NOMO-1 treated with dmso at 0.1 percent for 144 hours (cell line): Measurements from ENCODE around the gene SENP2.
A peak's percentile ranks its signal among the peaks of the same experiment; 100 is the strongest.
"Not testable (repeated sequence)": the region's sequence is repeated elsewhere in the genome, so short reads cannot be mapped to it uniquely, and the experiment has no call there.

Experiments
- DNase-seq: peaks from one replicate; lab custom pipeline; 2025; ENCODE audit not compliant: unreplicated experiment; lab: John Stamatoyannopoulos, UW

The SENP2 gene

DNA sequence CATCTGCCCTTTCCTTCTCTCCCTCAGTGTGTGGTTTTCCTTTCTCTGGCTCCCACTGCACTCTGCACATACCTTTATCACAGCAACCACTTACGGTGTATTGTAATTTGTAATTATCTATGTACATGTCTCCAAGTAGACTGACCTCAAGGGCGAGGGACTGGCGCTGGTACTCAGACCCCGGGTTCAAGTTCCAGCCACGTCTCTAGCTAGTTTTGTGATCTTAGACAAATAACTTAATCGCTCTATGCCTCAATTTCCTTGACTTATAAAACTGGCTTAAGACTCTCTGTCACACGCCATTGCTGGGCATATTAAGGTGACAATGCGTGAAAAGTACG is 607 bp upstream of the SENP2 start:
- DNase-seq: no peak

DNA sequence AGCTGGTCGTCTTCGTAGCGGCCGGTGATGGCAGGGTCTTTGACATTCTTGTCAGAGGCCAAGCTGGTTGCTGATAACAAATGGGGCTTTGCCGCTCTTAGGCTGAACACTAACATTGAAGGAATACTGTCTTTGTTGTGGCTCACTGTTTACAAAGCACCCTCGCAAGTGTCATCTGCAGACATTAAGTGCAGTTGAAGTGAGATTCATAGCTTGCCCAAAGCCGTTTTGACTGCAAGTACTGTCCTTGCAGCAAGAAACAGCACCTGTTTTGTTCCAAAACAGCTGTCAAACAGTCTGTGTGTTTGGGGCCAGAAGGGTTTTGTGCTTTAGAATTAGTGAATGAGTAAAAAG is 568 bp downstream of the SENP2 start:
- DNase-seq: no peak

DNA sequence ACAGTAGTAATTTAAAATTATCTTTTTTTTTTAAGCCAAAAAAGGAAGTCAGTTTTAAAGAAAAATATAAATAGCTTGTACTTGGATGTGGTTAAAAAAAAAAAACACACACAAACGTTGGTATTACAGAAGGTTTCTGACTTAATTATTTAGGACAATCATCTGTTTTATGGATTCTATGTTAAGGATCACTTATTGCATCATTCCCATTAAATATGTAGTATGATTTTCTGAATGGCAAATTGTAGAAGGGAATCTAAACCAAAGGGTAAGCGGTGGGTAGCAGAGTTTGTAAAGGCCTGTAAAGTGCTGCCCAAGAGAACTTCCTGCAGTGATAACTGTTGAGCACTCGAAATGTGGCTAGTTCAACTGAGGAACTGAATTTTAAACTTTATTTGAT is 8.0 kb downstream of the SENP2 start:
- peak; percentile 24 for DNase-seq

- DNase-seq: peak; percentile 77
These were observed 9.4 kb downstream of the SENP2 start for GRCh38 chr3:185595526-185595925.

DNA sequence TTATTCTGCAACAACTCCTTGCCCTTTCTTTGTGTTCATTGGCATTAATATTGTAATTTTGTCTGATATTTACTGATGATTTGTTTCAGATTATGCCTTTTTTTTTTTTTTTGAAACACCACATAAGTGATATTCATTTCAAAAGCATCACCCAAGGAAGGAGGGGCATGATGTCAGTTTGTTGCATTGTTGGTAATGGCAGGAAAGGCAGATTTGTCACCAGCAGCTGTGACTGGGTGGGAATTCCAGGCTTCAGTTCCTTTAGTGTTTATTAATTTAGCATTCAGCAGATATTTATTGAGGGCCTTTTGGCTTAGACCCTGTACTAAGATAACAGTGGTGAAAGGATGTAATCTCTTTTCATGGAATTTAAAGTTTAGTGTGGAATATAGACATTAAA is 19.5 kb downstream of the SENP2 start:
- no peak for DNase-seq

- no peak for DNase-seq
These were observed 20.1 kb downstream of the SENP2 start for GRCh38 chr3:185606196-185606595.

- DNase-seq: no peak
These were observed 26.9 kb downstream of the SENP2 start for GRCh38 chr3:185613016-185613415.

- no peak for DNase-seq
These were observed 38.0 kb downstream of the SENP2 start for GRCh38 chr3:185623939-185624665.

GRCh38 chr3:185625784-185626183 is 39.7 kb downstream of the SENP2 start:
- DNase-seq: no peak

GRCh38 chr3:185629554-185630181 is 43.6 kb downstream of the SENP2 start:
- no peak for DNase-seq

DNA sequence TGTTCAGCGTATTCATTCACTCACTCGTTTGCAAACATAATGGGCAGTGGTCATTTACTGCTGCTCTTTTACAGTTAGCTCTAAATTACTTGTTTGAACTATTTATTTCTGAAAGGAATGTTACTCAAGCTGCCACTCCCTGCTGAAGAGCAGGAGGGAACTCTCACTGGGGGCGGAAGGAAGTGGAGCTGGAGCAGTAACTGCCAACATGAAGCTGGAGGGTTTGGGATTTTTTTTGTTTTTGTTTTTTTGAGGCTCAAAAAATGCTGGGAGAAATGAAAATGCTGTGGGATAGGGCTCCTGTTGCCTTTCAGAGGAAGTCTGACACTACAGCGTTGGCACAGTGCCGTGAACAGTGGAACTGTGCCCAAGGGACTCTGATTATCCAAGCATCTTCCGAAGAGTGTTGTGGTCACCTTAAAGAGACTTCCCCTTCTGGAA is 44.1 kb downstream of the SENP2 start:
- DNase-seq: no peak

DNA sequence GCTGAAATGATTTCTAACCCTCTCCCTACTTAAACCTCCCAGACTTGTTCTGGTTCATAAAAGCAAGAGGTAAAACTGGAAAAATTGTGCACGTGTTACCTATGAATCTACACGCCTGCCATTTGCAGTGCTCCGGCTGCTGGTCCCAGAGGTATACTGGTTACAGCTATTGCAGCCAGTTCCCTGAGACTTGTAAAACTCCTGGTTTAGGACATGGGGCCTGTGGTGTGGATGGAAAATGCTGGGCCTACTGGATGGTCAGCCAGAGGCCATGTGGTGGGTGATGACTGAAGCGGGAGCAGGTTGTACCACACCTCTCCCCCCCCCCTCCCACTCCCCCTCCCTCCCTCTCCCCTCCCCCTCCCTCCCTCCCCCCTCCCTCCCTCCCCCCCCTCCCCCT is 45.0 kb downstream of the SENP2 start:
- no peak for DNase-seq

- DNase-seq: no peak
These were observed 45.6 kb downstream of the SENP2 start for GRCh38 chr3:185631508-185632206.

GRCh38 chr3:185632996-185633395 is 46.9 kb downstream of the SENP2 start:
- DNase-seq: no peak

DNA sequence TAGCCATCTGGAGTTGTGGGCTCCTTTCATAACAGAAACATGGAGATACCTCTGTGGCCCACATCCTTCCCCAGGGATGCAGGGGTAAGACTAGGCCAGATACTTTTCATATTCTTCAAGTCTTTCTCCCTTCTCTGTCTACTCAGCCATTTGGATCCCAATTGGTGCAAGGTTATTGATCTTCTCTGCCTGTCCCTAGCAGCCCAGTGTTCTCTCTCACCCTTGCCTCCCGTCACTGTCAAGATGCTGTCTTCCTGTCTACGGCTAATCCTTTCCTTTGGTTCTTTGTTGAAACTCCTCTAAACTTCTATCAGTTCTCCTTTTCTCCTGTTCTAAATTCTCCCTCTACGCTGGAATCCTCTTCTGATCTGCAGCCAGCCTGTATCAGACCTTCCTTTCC is 51.3 kb downstream of the SENP2 start:
- DNase-seq: no peak

- DNase-seq: not testable (repeated sequence)
These were observed 52.6 kb downstream of the SENP2 start for GRCh38 chr3:185638651-185639050.

DNA sequence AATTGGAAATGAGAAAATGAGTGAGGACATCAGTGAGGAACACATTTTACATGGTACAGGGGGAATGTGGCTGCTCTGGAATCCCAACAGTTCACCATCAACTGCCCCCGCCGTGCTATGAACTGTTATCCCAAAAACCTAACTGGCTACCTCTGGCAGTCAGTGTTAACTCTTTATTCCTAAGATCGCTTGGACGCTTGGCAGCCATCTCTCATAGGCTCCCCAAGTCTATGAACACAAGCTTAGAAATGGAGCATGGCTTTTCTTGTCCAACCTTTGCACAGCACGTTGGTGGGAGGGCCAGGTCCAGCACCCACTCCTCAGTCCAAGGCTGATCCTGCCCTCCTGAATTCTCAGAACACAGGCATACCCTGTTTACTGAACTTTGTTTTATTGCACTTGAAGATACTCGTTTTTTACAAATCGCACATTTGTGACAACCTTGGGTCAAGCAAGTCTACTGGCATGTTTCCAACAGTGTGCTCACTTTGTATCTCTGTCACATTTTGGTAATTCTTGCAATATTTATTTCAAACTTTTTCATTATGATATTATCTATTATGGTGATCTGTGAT is 53.6 kb downstream of the SENP2 start:
- DNase-seq: no peak

- no peak for DNase-seq
These were observed 54.2 kb downstream of the SENP2 start for GRCh38 chr3:185640308-185640707.

DNA sequence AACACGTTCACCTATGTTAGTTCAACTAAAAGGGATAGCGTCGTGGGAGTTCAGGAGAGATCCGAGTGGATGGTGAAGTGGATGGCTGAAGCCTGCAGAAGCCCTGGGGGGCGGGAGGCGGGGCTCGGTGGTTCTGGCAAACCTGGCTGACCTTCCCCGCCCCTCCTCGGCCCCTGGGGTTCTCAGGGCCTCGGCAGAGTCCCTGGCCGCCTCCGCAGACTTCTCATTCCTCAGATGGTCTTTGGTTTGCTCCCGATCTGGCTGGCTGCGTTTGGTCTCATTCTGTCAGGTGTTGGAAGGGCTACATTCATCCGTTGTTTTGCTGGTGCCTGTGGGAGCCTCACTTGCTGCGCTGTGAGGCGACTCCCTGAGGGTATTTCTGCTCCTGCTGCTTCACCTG is 59.1 kb downstream of the SENP2 start:
- DNase-seq: not testable (repeated sequence)

DNA sequence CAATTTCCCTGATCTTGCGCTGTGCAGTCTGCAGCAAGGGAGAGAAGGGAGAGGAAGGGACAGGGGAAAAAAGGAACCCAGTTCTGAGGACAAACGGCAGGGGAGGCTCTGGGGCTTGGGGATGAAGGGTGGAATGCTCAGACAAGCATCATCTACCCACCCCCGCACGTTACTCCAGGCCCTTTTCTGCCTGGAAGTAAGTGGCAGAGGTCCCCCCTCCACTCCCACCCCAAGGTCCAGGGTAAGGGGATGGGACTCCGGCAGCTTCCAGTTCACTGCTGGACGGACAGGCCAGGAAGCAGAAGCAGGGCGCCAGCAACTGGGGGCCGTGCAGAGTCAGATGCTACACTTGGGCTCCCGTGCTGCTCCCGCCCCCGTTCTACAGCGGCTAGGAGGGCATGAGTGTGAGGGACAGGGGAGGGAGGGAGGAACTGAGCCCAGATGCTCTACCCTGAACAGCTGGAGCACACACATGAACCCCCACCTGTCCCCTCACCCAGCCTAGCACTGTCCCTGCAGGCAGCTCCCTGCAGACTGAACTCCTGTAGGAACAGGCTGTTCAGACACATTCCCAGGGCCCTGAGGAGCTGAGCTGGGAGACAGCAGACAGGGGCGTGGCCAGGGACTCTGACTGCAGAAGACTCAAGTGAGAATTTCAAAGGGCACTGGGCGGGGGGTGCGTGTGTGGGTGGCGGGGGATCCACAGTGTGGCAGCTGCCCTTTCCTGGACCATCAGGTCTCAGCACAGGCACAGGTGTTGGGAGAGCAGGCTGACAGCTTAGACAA is 59.7 kb downstream of the SENP2 start:
- DNase-seq: no peak

DNA sequence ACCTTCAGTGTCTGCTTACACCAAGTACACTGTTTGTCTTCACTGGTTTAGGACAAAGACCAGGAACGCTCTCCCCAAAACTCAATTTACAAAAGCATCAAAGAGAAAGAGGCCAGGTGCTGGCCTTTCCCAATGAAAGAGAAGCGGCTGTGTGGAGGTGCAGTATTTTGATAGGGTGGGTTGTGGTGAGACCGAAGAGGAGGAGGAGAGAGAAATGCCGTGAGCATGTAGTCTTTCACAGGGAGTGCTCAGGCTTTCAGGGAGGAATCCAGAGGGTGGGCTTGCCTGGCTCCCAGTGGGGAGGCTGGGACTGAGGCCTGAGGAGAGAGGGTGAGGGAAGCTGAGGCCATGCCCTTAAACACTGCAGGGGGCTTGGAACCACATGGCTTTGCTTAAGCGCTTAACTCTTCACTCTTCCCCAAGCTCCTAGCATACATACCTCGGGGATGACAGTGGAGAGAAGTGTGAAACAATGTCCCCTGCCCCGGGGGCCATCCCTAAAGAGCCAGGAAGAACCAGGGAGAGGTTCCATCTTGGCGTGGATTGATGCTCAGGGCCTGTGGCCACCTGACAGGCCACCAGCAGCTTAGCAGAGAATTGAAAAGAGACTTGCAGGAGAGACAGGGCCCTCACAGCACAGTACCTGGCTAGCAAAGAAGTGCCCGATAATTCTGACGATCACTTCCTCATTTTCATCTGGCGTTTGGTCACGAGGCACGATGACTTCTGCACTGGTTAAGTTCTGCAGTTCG is 60.5 kb downstream of the SENP2 start:
- no peak for DNase-seq
